ENCODE results near the gene WDR5B.

DNA sequence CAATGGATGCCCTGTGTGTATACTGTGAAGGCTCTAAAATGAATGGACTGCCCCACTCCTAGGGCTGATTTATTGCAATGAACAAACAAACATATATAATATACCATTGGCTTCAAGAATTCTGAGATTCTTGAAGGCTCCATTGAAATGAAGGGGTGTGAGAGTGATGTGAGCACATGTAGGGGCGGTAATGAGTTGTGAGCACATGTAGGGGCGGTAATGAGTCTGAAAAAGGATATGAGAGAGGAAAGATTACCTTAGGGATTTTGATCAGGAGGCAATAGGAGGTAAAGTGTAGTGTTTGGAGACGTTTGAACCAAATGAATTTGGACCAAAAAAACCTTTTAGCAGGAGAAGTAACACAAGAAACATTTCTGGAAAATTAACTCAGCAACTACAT is 28.2 kb downstream of the WDR5B start:
- TF ChIP-seq EZH2 (IDR thresholded peaks at IDR 0.05; ENCODE audit: insufficient read depth, poor library complexity, severe bottlenecking) = no peak
- TF ChIP-seq EZH2phosphoT487 (IDR thresholded peaks at IDR 0.05; ENCODE audit: insufficient read depth, low read depth) = no peak
